Immature natural killer cell (primary cell): ENCODE results near the gene CNIH3. TPM values are rescaled to one million over a fixed set of nuclear protein-coding genes. Genes with fewer than 3 reads are reported as not detected.
"Not testable (repeated sequence)": the region's sequence is repeated elsewhere in the genome, so short reads cannot be mapped to it uniquely, and the experiment has no call there.

Source experiments
- DNase-seq, 3 donors: peaks; one replicate each; pipeline ENCODE4 v3.0.0; 2022; ENCODE audit warnings: mixed read lengths in 1 of 3
- H3K27ac Mint-ChIP-seq, 6 donors: one replicate each; pipeline ENCODE4 v1.8.0; 2020; ENCODE audit warnings: mixed read lengths in 6 of 6, mild to moderate bottlenecking in 5 of 6, inconsistent platforms in 4 of 6, moderate library complexity in 3 of 6
- H3K27me3 Mint-ChIP-seq, 3 donors: one replicate each; pipeline ENCODE4 v1.8.0; 2020 to 2021; ENCODE audit warnings: low read depth in 3 of 3, mild to moderate bottlenecking in 3 of 3, mixed read lengths in 3 of 3, moderate library complexity in 3 of 3, inconsistent platforms in 1 of 3
- H3K36me3 Mint-ChIP-seq, 3 donors: one replicate each; pipeline ENCODE4 v1.8.0; 2020; ENCODE audit warnings: mixed read lengths in 3 of 3, inconsistent platforms in 2 of 3, mild to moderate bottlenecking in 2 of 3
- H3K4me1 Mint-ChIP-seq, 2 donors: one replicate each; pipeline ENCODE4 v1.8.0; 2020; ENCODE audit warnings: inconsistent platforms in 2 of 2, mild to moderate bottlenecking in 2 of 2, mixed read lengths in 2 of 2, moderate library complexity in 1 of 2
- H3K4me3 Mint-ChIP-seq, 5 donors: one replicate each; pipeline ENCODE4 v1.8.0; 2020; ENCODE audit warnings: mild to moderate bottlenecking in 5 of 5, mixed read lengths in 5 of 5, inconsistent platforms in 3 of 5, moderate library complexity in 3 of 5
- H3K9me3 Mint-ChIP-seq, 6 donors: one replicate each; pipeline ENCODE4 v1.8.0; 2020; ENCODE audit warnings: mild to moderate bottlenecking in 6 of 6, mixed read lengths in 6 of 6, inconsistent platforms in 4 of 6, moderate library complexity in 3 of 6
- polyA plus RNA-seq, 3 donors: library from polyadenylated mRNA; unstranded; fragments of 300-500 nt; fragmentation: Illumina TruSeq; gene quantifications; one replicate each; pipeline ENCODE4 v1.2.3, GENCODE V29; 2021

The CNIH3 gene
- polyA plus RNA-seq, 3 donors from 2014 or later = 1.3 to 2.0 (median 1.7) TPM

DNA sequence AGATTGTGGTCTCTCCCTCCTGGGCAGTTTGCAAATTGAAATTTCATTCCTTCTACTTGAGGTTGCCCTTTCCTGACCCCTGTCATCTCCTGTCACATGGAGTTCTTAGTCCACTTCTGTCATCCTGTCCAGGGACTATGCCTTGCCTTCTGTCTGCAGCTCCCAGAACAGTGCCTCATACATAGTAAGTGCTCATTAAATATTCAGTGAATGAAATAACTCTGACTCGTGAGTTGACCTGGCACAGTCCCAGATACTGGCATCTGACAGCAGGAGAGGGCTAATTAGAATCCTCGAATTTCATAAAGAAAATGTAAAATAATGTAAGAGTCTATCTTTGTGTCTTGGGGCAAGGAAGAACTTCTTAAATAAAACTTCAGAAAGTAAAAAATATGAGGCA is 50.8 kb downstream of the CNIH3 start:
- Mint-ChIP-seq H3K36me3 (no peaks in the 10 kb centered on the region), H3K27me3 (peaks cover 2 to 15% (median 4%) of the 10 kb centered on the region in 3 donors), H3K4me3 (no peak overlapping the region), H3K4me1 (no peaks in the 10 kb centered on the region), H3K27ac (no peak overlapping the region), H3K9me3 (peaks cover 0 to 1% (median 0%) of the 10 kb centered on the region in 6 donors)
- DNase-seq = no peak

DNA sequence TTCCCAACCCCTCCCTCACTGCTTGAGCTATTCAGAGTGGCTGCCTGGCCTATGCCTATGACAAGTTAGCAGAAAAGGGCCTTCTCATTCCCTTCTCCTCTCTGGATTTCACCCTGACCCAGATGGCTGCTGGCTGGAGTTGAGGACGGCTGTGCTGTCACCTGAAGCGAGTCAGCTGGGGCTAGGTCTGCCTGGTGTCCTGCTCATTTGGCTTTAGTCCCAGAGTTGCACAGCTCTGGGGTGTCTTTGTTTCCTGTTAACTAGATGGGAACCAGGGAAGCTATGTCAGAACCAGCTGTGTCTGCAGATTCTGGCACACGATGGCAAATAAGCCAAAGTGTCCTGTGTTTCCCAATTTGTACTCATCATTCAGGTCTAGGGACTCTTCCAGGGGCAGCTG is 52.9 kb downstream of the CNIH3 start:
- no peaks in the 10 kb centered on the region for H3K36me3 Mint-ChIP-seq
- no peak overlapping the region for H3K27ac Mint-ChIP-seq
- DNase-seq = no peak
- peaks cover 1 to 9% (median 4%) of the 10 kb centered on the region in 3 donors for H3K27me3 Mint-ChIP-seq
- no peak overlapping the region for H3K4me3 Mint-ChIP-seq
- peaks cover 0 to 1% (median 0%) of the 10 kb centered on the region in 6 donors for H3K9me3 Mint-ChIP-seq
- H3K4me1 Mint-ChIP-seq = no peaks in the 10 kb centered on the region

DNA sequence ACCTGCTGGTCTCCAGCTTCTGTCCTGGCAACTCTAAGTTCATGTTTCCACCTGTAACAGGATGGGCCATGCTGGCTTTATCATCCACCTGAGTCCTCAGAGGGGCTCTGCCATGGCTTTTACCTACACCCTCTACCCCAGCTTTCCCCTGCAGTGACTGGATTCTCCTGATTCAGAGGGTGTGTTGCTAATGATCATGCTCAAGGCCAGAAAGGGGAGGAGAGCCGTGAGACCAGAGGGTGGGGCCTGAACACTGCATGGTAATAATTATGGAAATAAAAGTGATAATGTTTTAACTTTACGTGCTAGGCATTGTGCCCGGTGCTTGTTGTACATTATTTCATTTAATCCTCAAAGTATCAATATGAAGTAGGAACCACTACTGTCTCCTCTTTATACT is 53.3 kb downstream of the CNIH3 start:
- H3K27ac Mint-ChIP-seq = no peak overlapping the region
- peaks cover 1 to 9% (median 4%) of the 10 kb centered on the region in 3 donors for H3K27me3 Mint-ChIP-seq
- H3K4me3 Mint-ChIP-seq = no peak overlapping the region
- no peak for DNase-seq
- no peaks in the 10 kb centered on the region for H3K4me1 Mint-ChIP-seq
- no peaks in the 10 kb centered on the region for H3K36me3 Mint-ChIP-seq
- peaks cover 0 to 1% (median 0%) of the 10 kb centered on the region in 6 donors for H3K9me3 Mint-ChIP-seq

DNA sequence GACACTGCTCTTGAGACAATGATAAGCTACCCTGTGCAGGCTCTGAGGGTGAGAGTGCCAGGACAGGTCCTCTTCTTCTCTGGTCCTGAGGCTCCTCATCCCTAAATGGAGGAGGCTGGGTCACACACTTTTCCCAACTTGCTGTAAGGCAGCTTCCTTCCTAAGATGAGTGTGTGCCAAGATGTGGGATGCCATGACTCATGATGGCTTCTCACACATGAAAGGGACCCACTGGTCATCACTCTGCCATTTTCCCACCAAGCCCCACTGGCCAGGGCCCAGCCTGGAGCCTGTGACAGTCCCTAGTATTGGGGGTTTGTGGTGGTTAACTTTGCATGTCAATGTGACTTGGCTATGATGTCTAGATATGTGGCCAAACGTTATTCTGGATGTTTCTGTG is 54.4 kb downstream of the CNIH3 start:
- no peak overlapping the region for H3K27ac Mint-ChIP-seq
- peaks cover 0 to 1% (median 0%) of the 10 kb centered on the region in 6 donors for H3K9me3 Mint-ChIP-seq
- H3K4me1 Mint-ChIP-seq = no peaks in the 10 kb centered on the region
- no peaks in the 10 kb centered on the region for H3K36me3 Mint-ChIP-seq
- H3K27me3 Mint-ChIP-seq = peaks cover 1 to 9% (median 4%) of the 10 kb centered on the region in 3 donors
- H3K4me3 Mint-ChIP-seq = no peak overlapping the region
- DNase-seq = no peak

DNA sequence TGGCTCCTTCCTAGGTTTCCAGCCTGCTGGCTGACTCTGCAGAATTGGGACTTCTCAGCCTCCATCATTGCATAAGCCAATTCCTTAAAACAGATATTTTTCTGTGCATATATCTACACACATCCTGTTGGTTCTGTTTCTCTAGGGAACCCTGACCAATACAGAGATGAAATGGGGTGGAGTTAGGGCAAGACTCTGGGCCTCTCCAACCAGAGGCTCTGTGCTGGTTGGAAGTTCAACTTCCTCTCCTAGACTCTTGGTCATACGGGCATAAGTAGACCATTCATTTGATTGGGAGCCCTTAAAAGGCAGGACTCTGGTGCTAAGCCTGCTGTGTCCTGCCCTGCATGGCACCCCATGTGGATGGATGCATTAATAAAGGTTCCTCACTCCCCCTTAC is 55.0 kb downstream of the CNIH3 start:
- H3K4me3 Mint-ChIP-seq = no peak overlapping the region
- no peak overlapping the region for H3K27ac Mint-ChIP-seq
- no peaks in the 10 kb centered on the region for H3K4me1 Mint-ChIP-seq
- H3K9me3 Mint-ChIP-seq = peaks cover 0 to 1% (median 0%) of the 10 kb centered on the region in 6 donors
- DNase-seq = no peak
- H3K36me3 Mint-ChIP-seq = no peaks in the 10 kb centered on the region
- peaks cover 1 to 7% (median 4%) of the 10 kb centered on the region in 3 donors for H3K27me3 Mint-ChIP-seq

DNA sequence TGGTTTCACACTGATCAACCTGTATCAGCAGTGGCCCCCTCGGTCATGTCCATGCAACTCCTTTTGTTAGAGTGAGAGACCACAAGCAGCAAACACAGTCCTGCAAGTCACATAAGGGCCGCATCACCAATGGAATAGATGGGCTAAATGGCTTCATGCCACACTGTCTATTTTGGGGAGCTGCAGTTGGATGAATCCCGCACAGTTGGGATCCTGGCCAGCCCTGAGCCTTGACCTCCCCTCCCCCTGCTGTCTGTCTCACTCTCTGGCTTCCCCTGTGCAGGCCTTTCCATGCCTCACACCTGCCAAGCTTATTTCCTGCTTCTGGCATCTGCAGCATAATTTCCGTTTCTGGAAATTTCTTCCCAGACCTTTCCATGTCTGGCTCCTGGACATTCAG is 57.0 kb downstream of the CNIH3 start:
- peaks cover 0 to 4% (median 1%) of the 10 kb centered on the region in 3 donors for H3K27me3 Mint-ChIP-seq

DNA sequence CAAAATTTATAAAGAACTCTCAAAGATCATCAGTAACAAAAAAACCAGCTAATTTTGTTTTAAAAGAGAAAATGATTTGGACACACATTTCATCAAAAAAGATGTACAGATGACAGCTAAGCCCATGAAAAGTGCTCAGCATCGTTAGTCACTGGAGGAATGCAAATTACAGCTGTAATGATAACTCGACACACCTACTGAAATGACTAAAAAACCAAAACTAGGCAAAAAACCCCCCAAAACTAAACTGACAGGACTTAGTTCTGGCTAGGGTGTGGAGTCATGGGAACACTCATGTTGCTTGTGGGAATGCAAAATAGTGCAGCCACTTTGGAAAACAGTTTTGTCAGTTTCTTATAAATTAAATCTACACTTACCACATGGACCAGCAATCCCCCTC is 59.5 kb downstream of the CNIH3 start:
- H3K9me3 Mint-ChIP-seq = no peaks in the 10 kb centered on the region
- H3K4me1 Mint-ChIP-seq = no peaks in the 10 kb centered on the region
- no peak overlapping the region for H3K27ac Mint-ChIP-seq
- H3K4me3 Mint-ChIP-seq = no peak overlapping the region
- peaks cover 0 to 3% (median 1%) of the 10 kb centered on the region in 3 donors for H3K27me3 Mint-ChIP-seq
- DNase-seq = no peak
- H3K36me3 Mint-ChIP-seq = no peaks in the 10 kb centered on the region

More for the DNA sequence above, 57.0 kb downstream of the CNIH3 start:
- no peak overlapping the region for H3K27ac Mint-ChIP-seq
- no peak overlapping the region for H3K4me3 Mint-ChIP-seq
- no peaks in the 10 kb centered on the region for H3K9me3 Mint-ChIP-seq
- H3K4me1 Mint-ChIP-seq = no peaks in the 10 kb centered on the region
- no peak for DNase-seq
- no peaks in the 10 kb centered on the region for H3K36me3 Mint-ChIP-seq

DNA sequence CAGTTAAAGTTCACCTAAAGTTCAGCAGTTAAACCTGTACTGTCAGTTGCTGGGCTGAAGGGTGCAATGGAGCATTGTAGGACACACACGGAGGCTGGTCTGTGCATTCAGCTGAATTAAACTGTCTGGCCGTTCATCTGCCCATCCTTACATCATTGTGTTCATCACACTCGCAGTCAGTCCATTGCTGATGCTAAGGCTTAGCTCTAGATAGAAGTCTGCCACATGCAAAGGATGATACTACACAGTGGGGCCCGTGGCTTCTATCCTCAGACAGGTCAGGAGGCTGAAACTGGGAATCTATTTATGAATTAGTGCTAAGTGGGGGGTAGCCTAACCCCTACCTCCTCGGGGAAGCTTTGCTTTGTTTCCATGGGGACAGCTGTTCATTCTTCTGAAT is 60.4 kb downstream of the CNIH3 start:
- no peaks in the 10 kb centered on the region for H3K36me3 Mint-ChIP-seq
- no peak overlapping the region for H3K27ac Mint-ChIP-seq
- H3K27me3 Mint-ChIP-seq = peaks cover 0 to 8% (median 1%) of the 10 kb centered on the region in 3 donors
- no peaks in the 10 kb centered on the region for H3K4me1 Mint-ChIP-seq
- no peak for DNase-seq
- no peak overlapping the region for H3K4me3 Mint-ChIP-seq
- no peaks in the 10 kb centered on the region for H3K9me3 Mint-ChIP-seq

DNA sequence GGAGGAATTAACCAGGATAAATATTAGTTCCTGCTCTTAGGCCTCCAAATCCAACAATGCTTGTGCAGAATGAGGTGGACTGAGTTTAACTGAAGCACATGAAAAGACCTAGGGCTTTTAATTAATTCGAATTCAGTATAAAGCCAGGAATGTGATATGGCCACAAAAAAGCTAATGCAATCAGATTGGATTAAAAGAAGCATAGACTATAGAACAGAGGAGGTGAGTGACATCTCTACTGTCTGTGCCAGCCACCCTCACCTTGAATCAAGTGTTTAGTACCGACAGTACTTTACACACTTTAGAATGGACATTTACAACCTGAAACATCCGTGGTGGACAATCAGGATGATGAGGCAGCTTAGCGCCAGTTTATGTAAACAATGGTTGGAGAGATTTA is 62.1 kb downstream of the CNIH3 start:
- H3K27me3 Mint-ChIP-seq = peaks cover 0 to 9% (median 1%) of the 10 kb centered on the region in 3 donors
- H3K4me3 Mint-ChIP-seq = no peak overlapping the region
- no peaks in the 10 kb centered on the region for H3K9me3 Mint-ChIP-seq
- no peaks in the 10 kb centered on the region for H3K36me3 Mint-ChIP-seq
- DNase-seq = no peak
- no peak overlapping the region for H3K27ac Mint-ChIP-seq
- H3K4me1 Mint-ChIP-seq = no peaks in the 10 kb centered on the region

DNA sequence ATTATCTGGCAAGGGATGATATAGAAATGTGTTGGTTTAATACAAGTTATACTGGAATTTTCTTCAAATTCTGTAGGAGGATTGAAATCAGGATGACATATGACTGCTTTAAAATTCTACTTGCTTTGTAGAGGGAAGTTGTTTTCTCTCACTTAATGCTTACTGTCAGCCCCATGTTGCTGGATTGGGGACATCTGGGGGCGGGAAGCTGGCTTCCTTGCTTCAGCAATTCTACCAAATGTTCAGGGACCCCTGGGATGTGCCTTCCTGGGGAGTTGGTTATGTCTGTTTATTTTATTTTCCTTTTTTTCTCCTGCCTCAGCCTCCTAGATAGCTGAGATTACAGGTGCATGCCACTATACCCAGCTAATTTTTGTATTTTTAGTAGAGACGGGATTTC is 63.5 kb downstream of the CNIH3 start:
- Mint-ChIP-seq H3K36me3 (no peaks in the 10 kb centered on the region), H3K4me3 (no peak overlapping the region)

DNA sequence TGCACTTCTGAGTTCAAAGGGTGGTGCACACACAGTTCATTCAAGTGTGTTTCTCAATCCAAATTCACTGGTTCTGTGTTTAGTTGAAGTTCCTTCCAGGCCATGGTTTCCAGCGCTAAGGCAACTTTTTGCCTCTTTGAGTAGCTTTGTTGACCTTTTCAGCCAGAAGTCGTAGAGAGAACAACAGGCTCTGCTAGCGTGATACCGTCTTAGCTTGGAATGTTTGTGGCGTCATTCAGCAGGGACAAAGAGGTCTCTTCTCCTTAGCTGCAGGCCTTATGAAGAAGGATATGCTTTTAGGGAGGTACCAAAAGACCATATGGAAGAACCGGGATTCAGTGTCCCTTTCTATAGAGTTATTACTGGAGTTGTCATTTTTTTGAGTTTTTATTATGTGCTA is 65.7 kb downstream of the CNIH3 start:
- H3K36me3 Mint-ChIP-seq = no peaks in the 10 kb centered on the region
- H3K27ac Mint-ChIP-seq = no peak overlapping the region
- H3K9me3 Mint-ChIP-seq = no peaks in the 10 kb centered on the region
- no peak overlapping the region for H3K4me3 Mint-ChIP-seq
- no peaks in the 10 kb centered on the region for H3K4me1 Mint-ChIP-seq
- DNase-seq = no peak
- peaks cover 1 to 10% (median 3%) of the 10 kb centered on the region in 3 donors for H3K27me3 Mint-ChIP-seq

More for the DNA sequence above, 63.5 kb downstream of the CNIH3 start:
- DNase-seq = no peak
- H3K4me1 Mint-ChIP-seq = no peaks in the 10 kb centered on the region
- no peaks in the 10 kb centered on the region for H3K9me3 Mint-ChIP-seq
- H3K27me3 Mint-ChIP-seq = peaks cover 0 to 10% (median 1%) of the 10 kb centered on the region in 3 donors
- H3K27ac Mint-ChIP-seq = no peak overlapping the region

DNA sequence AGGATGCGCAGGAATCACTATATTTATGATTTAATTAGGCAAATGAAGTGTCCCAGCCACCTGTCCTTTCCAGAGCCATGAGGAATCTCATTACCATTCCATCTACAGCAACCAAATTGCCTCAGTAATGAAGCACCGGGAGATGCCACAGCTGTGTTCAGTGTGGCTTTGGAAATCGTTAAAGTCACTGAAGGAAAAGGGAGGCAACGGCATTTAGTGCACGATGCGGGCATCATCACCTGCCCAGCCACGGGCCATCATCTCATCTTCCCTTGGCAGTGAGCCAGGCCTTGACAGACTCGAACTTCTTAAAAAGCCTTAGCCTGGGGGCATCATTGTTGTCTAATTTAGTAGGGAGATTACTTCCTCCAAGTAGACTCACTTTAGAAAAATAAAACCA is 67.8 kb downstream of the CNIH3 start:
- no peaks in the 10 kb centered on the region for H3K36me3 Mint-ChIP-seq
- peaks cover 1 to 12% (median 6%) of the 10 kb centered on the region in 3 donors for H3K27me3 Mint-ChIP-seq
- no peaks in the 10 kb centered on the region for H3K9me3 Mint-ChIP-seq
- no peak overlapping the region for H3K27ac Mint-ChIP-seq
- no peak for DNase-seq
- no peak overlapping the region for H3K4me3 Mint-ChIP-seq
- H3K4me1 Mint-ChIP-seq = no peaks in the 10 kb centered on the region

DNA sequence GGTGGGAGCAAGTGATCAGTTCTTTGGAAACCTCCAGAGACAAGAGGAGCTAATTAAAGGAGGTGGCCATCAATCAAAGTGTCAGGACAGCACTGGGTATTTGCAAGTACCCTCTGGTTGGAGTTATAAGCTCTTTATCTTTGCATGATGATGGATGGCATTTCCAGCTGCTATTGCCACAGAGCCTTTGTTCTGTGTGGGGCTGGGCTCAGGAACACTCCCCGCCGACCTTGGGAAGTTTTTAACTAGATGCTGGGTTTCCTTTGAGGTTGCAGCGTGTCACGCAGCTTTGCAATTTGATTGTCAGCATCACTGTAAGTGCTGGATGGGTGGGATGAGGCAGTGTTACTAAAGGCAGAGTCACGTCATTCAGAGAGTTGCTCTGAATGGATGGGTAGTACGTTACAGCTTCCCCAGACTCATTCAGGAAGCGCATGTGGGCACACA is 68.9 kb downstream of the CNIH3 start:
- Mint-ChIP-seq H3K9me3 (no peaks in the 10 kb centered on the region), H3K36me3 (no peaks in the 10 kb centered on the region), H3K27me3 (peaks cover 1 to 12% (median 6%) of the 10 kb centered on the region in 3 donors), H3K4me1 (no peaks in the 10 kb centered on the region), H3K4me3 (no peak overlapping the region), H3K27ac (no peak overlapping the region)
- DNase-seq = no peak

DNA sequence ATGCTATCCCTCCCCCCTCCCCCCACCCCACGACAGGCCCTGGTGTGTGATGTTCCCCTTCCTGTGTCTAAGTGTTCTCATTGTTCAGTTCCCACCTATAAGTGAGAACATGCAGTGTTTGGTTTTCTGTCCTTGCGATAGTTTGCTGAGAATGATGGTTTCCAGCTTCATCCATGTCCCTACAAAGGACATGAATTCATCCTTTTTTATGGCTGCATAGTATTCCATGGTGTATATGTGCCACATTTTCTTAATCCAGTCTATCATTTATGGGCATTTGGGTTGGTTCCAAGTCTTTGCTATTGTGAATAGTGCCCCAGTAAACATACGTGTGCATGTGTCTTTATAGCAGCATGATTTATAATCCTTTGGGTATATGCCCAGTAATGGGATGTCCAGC is 70.0 kb downstream of the CNIH3 start:
- not testable (repeated sequence) for H3K4me1 Mint-ChIP-seq, H3K27me3 Mint-ChIP-seq, H3K36me3 Mint-ChIP-seq, H3K27ac Mint-ChIP-seq, H3K9me3 Mint-ChIP-seq, DNase-seq, H3K4me3 Mint-ChIP-seq

DNA sequence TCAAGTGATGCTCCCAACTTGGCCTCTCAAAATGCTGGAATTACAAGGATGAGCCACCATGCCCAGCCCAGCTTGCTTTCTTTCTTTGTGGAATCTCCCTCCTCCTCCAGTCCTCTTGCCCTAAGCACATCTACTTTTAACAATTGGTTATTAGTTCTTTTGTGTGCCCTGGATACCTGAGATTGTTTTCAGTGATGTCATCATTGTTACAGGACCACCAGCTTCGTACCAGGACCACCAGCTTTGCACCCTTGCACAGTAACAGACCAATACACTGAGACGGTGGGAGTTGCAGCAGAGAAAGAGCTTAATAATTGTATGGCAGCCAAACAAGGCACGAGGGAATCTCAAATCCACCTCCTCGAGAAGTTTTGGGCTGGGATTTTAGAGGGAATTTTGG is 71.3 kb downstream of the CNIH3 start:
- Mint-ChIP-seq H3K4me1 (no peaks in the 10 kb centered on the region), H3K4me3 (no peak overlapping the region), H3K27me3 (peaks cover 3 to 6% (median 4%) of the 10 kb centered on the region in 3 donors), H3K9me3 (no peaks in the 10 kb centered on the region), H3K36me3 (no peaks in the 10 kb centered on the region), H3K27ac (no peak overlapping the region)
- no peak for DNase-seq
